SU-DHL-6 (cell line): Measurements from ENCODE around the gene EFEMP1.

Experiments
- CTCF ChIP-seq: fragments of 200-600 bp; sonication (generic); IDR thresholded peaks from one replicate; pipeline ENCODE4 v1.5.1; 2017; ENCODE audit warnings: antibody characterized with exemption, mild to moderate bottlenecking, low read length, moderate library complexity; ENCODE audit not compliant: insufficient read depth, poor library complexity, severe bottlenecking
- EZH2phosphoT487 ChIP-seq: fragments of 200-600 bp; sonication (generic), shearing (Covaris generic); conservative IDR thresholded peaks from 2 replicates; pipeline ENCODE4 v1.6.1; 2018; ENCODE audit warnings: mild to moderate bottlenecking, antibody characterized with exemption, low read length, moderate library complexity, mixed read lengths

GRCh38 chr2:55898386-55899040, 25.1 kb downstream of the EFEMP1 start:
- TF ChIP-seq CTCF (no peak), EZH2phosphoT487 (no peak)
